Effector memory CD4-positive, alpha-beta T cell (primary cell): ENCODE results near the gene ZNG1A.
"Not testable (repeated sequence)": the region's sequence is repeated elsewhere in the genome, so short reads cannot be mapped to it uniquely, and the experiment has no call there.

Source experiments
- DNase-seq, 3 donors: peaks; one replicate each; pipeline ENCODE4 v3.0.0-alpha.2; 2020
- H3K27ac ChIP-seq: 2 replicates; pipeline ENCODE4 v1.7.0; 2013; ENCODE audit warnings: mild to moderate bottlenecking, low read length, moderate library complexity; ENCODE audit not compliant: insufficient read depth, poor library complexity, severe bottlenecking
- H3K27me3 ChIP-seq: replicated peaks from 2 replicates; pipeline ENCODE4 v1.7.0; 2013; ENCODE audit warnings: mild to moderate bottlenecking, low read length; ENCODE audit not compliant: insufficient read depth, control insufficient read depth, poor library complexity, severe bottlenecking
- H3K36me3 ChIP-seq: 2 replicates; pipeline ENCODE4 v1.7.0; 2013; ENCODE audit warnings: mild to moderate bottlenecking, low read length, moderate library complexity; ENCODE audit not compliant: control insufficient read depth, insufficient read depth
- H3K4me1 ChIP-seq: 2 replicates; pipeline ENCODE4 v1.7.0; 2013; ENCODE audit warnings: low read length, mild to moderate bottlenecking; ENCODE audit not compliant: control insufficient read depth, insufficient read depth, poor library complexity, severe bottlenecking
- H3K4me3 ChIP-seq: 2 replicates; pipeline ENCODE4 v1.7.0; 2013; ENCODE audit warnings: low read length, low read depth, mild to moderate bottlenecking; ENCODE audit not compliant: insufficient read depth, poor library complexity, severe bottlenecking
- H3K9me3 ChIP-seq: 2 replicates; pipeline ENCODE4 v1.7.0; 2013; ENCODE audit warnings: mild to moderate bottlenecking, low read length, moderate library complexity; ENCODE audit not compliant: control insufficient read depth
- total RNA-seq, 3 donors: gene quantifications; one replicate each; lab custom pipeline; 2026; lab: John Stamatoyannopoulos, UW

ZNG1A gene
- total RNA-seq: 7.0 to 8.6 (median 8.3) reads per million in 3 donors

DNA sequence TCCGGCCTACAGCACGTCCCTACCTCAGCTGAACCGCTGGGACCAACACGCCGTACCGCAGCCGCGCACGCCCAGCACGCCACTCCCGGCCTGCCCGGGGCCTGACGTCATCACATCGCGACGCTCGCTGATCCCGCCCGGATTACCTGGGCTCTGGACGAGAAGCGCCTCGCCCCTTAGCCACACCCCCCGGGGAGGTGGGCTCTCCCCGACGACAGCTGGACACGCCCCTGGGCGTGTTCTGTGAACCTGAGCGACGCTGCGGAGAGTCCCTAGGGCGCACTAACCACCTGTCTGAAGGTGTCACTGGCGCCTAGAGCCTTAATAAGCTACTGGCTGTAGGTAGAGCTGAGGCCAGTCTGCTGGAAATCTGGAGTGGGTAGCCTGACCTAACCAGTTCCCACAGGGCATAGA lies at the start of gene ZNG1A:
Gene ZNG1A, minus strand, starts transcription at position 87 of the 414 bp plus-strand sequence. CDS start 87 bp downstream, outside the sequence.
- peak in 2 of 3 donors; percentile 2 to 82 for DNase-seq
- peak within 1 kb of the TSS; percentile 32 for H3K27ac ChIP-seq
- H3K9me3 ChIP-seq, H3K4me3 ChIP-seq, H3K4me1 ChIP-seq, H3K36me3 ChIP-seq, H3K27me3 ChIP-seq: not testable (repeated sequence)

DNA sequence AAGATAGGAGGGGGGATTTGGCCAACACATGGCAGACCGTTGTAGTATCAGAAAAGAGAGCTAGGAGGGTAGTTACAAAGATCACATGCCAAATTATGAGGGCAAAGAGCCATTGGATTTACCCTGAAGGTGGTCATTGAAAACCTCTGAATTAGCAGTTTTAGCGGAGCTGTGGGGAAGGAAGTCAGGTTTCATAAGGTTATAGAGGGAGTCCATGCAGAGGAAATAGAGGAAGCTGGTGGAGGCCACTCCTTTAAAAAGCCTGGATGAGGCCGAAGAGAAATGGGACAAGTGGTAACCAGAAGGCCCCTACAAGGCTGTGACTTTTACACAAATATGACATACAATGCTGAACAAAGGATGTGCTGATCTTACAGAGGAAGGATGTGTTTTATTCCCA lies 49.0 kb upstream of the ZNG1A start:
- no peaks in the 10 kb centered on the region for H3K27me3 ChIP-seq
- no peaks in the 10 kb centered on the region for H3K9me3 ChIP-seq
- no peak overlapping the region for H3K4me3 ChIP-seq
- H3K27ac ChIP-seq: no peak overlapping the region
- no peak for DNase-seq
- H3K4me1 ChIP-seq: no peaks in the 10 kb centered on the region
- no peaks in the 10 kb centered on the region for H3K36me3 ChIP-seq

DNA sequence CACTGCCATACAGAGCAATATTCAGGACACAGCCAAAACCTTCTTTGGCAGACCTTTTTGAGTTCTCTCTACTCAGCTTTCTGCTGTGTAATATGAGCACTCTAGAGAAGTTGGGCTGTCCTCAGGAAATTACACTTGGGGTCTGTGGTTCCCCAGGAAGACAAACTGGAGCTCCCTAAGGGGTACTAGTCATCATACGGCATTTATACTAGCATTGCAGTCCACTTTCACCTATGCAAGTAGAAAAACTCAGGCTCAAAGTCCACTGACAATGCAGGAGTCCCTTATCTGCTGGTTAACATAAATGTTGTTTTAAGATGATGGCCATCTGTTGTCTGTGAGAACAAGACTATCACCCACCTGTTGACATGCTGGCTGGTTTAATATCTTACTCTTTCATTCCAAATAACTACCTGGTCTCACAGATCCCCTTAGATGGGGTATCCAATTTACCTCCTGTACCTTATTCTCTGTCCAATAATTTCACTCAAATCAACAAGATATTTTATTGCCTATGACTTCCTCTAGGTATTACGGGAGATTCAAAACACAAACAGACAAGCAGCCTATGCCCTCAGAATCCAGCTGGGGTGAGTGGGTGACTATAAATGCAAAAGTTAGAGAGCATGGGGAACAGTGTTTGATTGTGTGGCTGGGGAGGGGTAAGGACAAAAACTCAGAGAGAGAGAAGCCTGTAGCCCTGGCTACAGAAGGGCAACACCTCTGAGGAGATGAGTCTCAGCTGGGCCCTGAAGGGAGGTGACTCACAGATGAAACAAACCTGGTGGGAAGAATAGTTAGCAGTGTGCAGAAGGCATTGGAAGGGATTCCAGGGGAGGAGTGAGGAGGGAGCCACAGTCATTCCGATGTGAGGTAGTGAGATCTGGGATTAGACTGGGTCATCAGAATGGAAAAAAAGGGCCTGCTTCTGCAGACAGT lies 46.0 kb upstream of the ZNG1A start:
- H3K27ac ChIP-seq: no peak overlapping the region
- no peak for DNase-seq
- no peak overlapping the region for H3K4me3 ChIP-seq

DNA sequence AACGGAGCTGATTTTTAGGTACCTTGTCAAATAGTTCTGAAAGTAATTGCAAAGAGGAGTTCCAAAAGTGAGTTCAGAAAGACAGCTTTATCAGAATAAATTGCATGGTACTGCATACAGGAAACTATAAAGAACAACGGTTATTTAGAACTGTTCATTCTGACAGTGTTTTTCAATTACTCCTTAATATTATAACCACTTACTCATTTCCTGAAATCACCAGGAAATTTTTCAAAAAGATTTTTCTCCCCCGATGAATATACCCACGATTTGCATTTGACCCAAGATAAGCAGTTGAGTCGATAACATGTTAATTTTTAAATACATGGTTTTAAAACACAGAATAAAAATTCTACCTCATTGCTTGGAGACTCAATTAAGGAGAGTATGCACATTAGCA lies 45.2 kb upstream of the ZNG1A start:
- H3K36me3 ChIP-seq: no peaks in the 10 kb centered on the region
- no peaks in the 10 kb centered on the region for H3K27me3 ChIP-seq
- peaks cover 6% of the 10 kb centered on the region for H3K4me1 ChIP-seq
- H3K27ac ChIP-seq: no peak overlapping the region
- H3K4me3 ChIP-seq: no peak overlapping the region
- no peak for DNase-seq
- no peaks in the 10 kb centered on the region for H3K9me3 ChIP-seq

More for the DNA sequence above, 46.0 kb upstream of the ZNG1A start:
- Histone ChIP-seq H3K9me3 (no peaks in the 10 kb centered on the region), H3K4me1 (peaks cover 6% of the 10 kb centered on the region), H3K36me3 (no peaks in the 10 kb centered on the region), H3K27me3 (no peaks in the 10 kb centered on the region)

DNA sequence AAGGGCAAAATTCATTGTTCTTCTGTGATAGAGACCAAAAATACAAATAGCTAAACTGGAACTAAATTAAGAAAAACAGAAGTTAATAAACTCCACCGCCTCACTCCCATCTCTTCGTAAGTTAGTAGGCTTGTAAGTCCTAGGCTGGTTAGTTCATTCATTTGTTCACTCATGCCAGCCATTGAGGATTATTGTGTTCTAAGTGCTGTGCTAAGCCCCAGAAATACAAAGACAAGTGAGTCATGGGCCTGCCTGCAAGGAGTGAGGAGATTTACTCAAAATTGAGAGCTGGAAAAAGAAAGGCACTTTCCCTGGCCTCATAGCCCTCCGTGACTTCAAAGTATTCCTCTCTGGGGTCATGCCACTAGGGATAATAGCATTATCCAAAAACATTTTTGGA lies 44.3 kb upstream of the ZNG1A start:
- Histone ChIP-seq H3K36me3 (no peaks in the 10 kb centered on the region), H3K4me3 (no peak overlapping the region), H3K9me3 (no peaks in the 10 kb centered on the region), H3K27me3 (no peaks in the 10 kb centered on the region), H3K27ac (no peak overlapping the region), H3K4me1 (peaks cover 6% of the 10 kb centered on the region)
- DNase-seq: no peak

DNA sequence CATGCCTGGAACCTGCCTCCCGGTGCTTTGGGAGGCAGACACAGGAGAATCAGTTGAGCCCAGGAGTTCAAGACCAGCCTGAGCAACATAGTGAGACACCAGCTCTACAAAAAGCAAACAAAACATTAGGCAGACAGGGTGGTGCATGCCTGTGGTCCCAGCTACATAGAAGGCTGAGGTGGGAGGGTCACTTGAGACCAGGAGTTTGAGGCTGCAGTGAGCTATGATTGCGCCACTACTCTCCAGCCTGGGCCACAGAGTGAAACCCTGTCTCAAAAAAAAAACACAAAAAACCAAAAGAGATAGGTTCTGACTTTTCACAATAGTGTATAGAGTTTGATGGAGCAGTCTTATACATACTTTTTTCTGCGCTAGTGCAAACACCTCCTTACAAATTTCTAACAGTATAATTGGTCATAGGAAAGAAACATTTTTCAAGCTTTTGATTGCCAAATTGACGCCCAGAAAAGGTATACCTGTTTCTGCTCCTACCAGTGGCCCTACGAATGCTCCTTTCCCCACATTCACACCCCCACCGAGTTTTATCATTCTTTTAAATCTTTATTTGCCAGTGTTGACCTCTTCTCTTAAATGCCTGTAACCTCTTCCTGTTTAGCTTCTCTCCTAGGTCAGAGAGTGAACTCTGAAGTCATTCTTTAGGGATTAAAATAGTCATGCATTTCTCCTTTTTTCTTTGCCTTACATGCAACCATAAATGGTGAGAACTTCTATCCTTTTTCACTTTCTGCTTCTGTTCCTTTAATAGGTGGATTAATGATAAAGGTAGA lies 43.3 kb upstream of the ZNG1A start:
- peaks cover 6% of the 10 kb centered on the region for H3K4me1 ChIP-seq
- H3K9me3 ChIP-seq: no peaks in the 10 kb centered on the region
- no peak for DNase-seq
- no peaks in the 10 kb centered on the region for H3K27me3 ChIP-seq
- no peaks in the 10 kb centered on the region for H3K36me3 ChIP-seq
- H3K27ac ChIP-seq: peak overlapping the region; percentile 9
- H3K4me3 ChIP-seq: no peak overlapping the region

DNA sequence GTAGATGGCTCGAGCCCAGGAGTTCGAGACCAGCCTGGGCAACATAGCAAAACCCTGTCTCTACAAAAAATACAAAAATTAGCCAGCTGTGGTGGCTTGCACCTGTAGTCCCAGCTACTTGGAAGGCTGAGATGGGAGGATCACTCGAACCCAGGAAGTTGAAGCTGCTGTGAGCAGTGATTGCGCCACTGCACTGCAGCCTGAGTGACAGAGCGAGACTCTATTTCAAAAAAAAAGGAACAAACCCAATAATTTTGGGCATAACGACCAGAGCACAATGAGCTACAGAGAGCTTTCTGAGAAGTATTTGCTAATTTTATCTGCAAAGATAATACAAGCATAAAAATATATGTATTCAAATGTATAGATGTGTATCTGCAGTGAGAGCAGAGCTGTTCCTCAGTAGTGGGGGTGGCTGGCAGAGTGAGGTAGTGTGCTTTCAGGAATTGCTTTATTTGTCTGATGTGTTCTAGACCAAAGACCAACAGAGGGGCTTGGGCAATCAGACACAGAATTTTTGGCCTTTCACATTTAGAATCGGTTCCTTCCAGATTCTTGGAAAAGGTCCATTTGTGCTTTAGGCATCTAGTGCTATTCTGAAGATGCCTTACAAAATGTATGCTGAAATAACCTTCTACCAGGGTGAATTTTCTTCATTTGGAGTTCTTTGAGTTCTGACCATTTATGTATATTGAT lies 41.0 kb upstream of the ZNG1A start:
- Histone ChIP-seq H3K27ac (no peak overlapping the region), H3K9me3 (no peaks in the 10 kb centered on the region), H3K4me3 (no peak overlapping the region), H3K27me3 (no peaks in the 10 kb centered on the region), H3K4me1 (peaks cover 16% of the 10 kb centered on the region), H3K36me3 (no peaks in the 10 kb centered on the region)
- DNase-seq: no peak

DNA sequence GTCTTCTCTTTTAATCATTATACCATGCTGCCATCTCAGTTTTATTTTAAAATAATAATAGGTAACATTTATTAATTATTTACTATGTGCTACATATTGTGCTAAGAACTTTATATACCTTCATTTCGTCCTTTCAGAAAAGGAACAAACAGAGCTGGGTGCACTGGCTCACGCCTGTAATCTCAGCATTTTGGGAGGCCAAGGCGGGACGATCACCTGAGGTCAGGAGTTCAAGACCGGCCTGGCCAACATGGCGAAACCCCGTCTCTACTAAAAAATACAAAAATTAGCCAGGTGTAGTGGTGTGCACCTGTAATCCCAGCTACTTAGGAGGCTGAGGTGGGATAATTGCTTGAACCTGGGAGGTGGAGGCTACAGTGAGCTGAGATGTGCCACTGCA lies 40.2 kb upstream of the ZNG1A start:
- H3K4me3 ChIP-seq, H3K27me3 ChIP-seq, DNase-seq, H3K36me3 ChIP-seq, H3K27ac ChIP-seq, H3K9me3 ChIP-seq: not testable (repeated sequence)
- peaks cover 16% of the 10 kb centered on the region for H3K4me1 ChIP-seq

DNA sequence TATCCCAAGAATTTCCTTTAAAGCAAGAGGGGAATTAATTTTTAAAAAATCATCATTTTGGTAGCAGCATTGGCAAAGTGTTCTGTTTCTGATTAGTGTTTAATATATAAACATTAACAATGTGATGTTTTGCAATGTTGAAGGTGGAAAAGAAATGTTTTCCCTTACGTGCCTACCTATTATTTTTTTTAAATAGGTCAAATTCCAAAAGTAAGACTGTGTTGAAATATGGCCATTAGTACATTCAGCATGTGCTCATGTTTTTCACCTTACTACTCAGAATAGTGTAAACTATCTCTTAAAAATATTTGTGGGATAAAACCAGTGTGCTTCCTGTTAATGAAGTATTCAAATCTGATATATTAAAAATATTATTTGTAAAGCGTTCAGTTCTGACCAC lies 39.1 kb upstream of the ZNG1A start:
- Histone ChIP-seq H3K4me3 (no peak overlapping the region), H3K4me1 (peaks cover 16% of the 10 kb centered on the region), H3K27me3 (no peaks in the 10 kb centered on the region), H3K36me3 (no peaks in the 10 kb centered on the region), H3K27ac (no peak overlapping the region), H3K9me3 (no peaks in the 10 kb centered on the region)
- DNase-seq: no peak
